AG08395 (cell line): ENCODE data around the gene DIP2C.

ENCODE experiments used
- DNase-seq: peaks from one replicate; pipeline ENCODE4 v3.0.0; 2012; ENCODE audit warnings: mixed read lengths, low spot score

Gene DIP2C

DNA sequence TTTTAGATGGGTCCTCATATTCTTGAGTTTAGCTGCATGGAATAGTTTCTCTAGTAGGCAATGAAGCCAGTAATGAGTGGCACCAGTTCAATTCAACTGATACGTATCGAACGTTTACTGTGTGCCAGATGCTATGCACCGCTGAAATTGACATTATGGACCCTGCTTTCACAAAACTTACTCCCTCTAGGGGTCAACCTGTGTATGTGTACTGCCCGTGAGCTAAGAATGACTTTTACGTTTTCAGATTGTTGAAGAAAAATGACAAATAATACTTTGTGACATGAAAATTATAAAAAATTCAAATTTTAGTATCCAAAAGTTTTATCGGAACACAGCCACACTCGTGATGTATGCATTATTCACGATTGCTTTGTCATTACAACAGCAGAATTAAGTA lies 458.7 kb downstream of the DIP2C start:
- DNase-seq: no peak

DNA sequence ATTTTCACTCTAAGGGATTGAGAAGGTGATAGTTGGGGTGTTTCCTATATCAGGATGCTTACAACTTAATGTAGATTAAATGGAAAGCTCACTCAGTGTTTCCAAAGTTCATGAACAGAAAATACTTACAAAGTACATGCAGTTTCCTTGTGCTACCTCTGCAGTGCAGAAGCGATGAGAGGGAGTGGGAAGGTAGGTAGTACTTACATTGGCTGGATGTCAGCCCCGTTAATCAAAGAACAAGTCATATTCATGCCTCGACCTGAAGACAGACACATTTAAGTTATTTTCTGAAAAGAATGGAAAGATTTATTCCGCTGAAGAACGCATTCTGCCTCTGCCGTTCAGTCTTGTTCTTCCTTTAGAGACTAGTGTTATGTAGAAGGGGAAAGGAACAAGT lies 461.1 kb downstream of the DIP2C start:
- no peak for DNase-seq

DNA sequence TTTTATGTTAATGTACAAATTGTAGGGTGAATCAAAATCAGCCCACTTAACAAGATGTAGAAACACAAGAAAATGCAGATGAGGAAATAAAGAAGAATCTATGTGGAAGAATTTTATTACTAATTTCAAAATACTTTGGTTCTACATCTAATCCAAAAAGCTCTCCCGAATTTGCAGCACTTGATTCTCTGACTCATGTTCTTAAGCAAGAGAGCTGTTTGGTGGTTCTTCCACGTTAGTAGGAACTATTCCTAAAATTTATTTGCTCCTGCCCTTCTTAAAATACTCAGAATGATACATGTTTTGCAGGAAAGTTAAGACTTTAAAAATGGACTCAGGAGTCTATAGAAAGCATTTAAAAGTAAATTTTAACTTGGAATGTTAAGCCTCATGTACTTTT lies 462.5 kb downstream of the DIP2C start:
- DNase-seq: peak; percentile 68

DNA sequence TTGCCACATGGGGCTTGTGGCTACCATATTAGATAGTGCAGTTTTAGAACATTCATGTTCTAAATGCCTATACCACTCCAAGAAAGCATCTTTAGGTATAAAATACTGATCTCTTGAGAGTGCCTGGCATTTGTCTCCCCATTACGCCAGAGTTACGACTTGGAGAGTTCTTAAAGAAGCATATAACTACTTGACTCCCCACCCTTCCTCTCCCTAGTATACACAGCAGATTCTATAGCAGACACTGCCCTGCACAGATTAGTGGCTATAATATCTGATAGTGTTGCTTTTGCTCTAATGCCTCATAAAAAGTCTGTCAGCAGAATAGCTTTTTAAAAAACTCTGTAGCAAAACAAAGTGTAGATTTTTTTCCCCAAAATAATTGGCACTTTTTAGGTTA lies 463.4 kb downstream of the DIP2C start:
- DNase-seq: no peak

DNA sequence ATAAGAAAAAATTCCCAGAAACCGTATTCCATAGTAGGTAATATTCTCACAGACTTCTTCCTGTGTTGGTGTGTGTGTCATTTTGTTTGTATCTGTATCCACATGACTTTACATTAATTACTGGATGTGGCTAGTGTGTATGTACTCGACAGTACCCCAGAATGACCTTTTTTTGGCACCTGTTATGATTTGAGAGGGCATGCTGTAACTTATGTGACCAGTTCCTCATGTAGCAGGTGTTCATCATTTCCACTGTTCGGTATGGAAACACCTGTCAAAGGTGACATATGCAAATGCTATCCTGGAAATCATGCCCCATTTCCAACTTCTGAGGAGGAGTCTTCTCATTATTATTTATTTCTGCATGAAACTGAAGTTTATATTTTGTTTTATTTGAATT lies 464.9 kb downstream of the DIP2C start:
- no peak for DNase-seq
